Heart left ventricle (tissue), 16 donors: ENCODE data around the gene SUGP1. TPM values are rescaled to one million over a fixed set of nuclear protein-coding genes. Genes with fewer than 3 reads are reported as not detected.

Source experiments
- ATAC-seq, 4 donors: fragments of 200-7000 bp; cut with Tn5 transposase; one replicate each; pipeline ENCODE4 v1.9.1; 2020 to 2022; ENCODE audit warnings: moderate library complexity in 4 of 4, mild to moderate bottlenecking in 3 of 4, moderate number of reproducible peaks in 1 of 4
- DNase-seq, 5 donors: peaks; one replicate each; pipeline ENCODE4 v3.0.0-alpha.2; 2020
- H3K27ac ChIP-seq, 12 donors: fragments of 200-600 bp; sonication (generic) in 4 of 12; one replicate each; pipeline versions ENCODE4 v1.5.0 to v1.8.0; 2016 to 2022; ENCODE audit warnings: mild to moderate bottlenecking in 2 of 12
- H3K27me3 ChIP-seq, 9 donors: fragments of 200-600 bp; sonication (generic) in 2 of 9; one replicate each; pipeline versions ENCODE4 v1.5.1 to v1.8.0; 2016 to 2022; ENCODE audit warnings: mild to moderate bottlenecking in 3 of 9
- H3K36me3 ChIP-seq, 9 donors: fragments of 200-600 bp; sonication (generic) in 2 of 9; one replicate each; pipeline versions ENCODE4 v1.5.0 to v1.8.0; 2018 to 2022; ENCODE audit warnings: mild to moderate bottlenecking in 2 of 9
- H3K4me1 ChIP-seq, 12 donors: fragments of 200-600 bp; sonication (generic) in 4 of 12; one replicate each; pipeline versions ENCODE4 v1.5.0 to v1.8.0; 2016 to 2022; ENCODE audit warnings: mild to moderate bottlenecking in 3 of 12
- H3K4me3 ChIP-seq, 12 donors: fragments of 200-600 bp; sonication (generic) in 4 of 12; one replicate each; pipeline versions ENCODE4 v1.5.0 to v1.8.0; 2017 to 2022; ENCODE audit warnings: mild to moderate bottlenecking in 9 of 12, moderate library complexity in 4 of 12
- H3K9me3 ChIP-seq, 12 donors: fragments of 200-600 bp; sonication (generic) in 4 of 12; one replicate each; pipeline versions ENCODE4 v1.5.0 to v1.8.0; 2016 to 2022; ENCODE audit warnings: mild to moderate bottlenecking in 1 of 12
- CTCF ChIP-seq, 12 donors: fragments of 200-600 bp; sonication (generic) in 4 of 12; IDR thresholded peaks; one replicate each; pipeline versions ENCODE4 v1.5.0 to v1.8.0; 2018 to 2022; ENCODE audit warnings: antibody characterized with exemption in 12 of 12, mild to moderate bottlenecking in 5 of 12
- POLR2A ChIP-seq, 2 donors: fragments of 450-650 bp; IDR thresholded peaks; one replicate each; pipeline ENCODE4 v1.6.1; 2017; ENCODE audit warnings: antibody characterized with exemption in 2 of 2, mild to moderate bottlenecking in 2 of 2, moderate library complexity in 2 of 2
- WGBS, 4 donors: extraction: QIAGEN DNeasy Blood & Tissue Kit in 2 of 4; methylation state at CpG; one replicate each; pipeline versions ENCODE4 v1.1.5 to v1.1.7; 2013 to 2018; 5-methylcytosine and 5-hydroxymethylcytosine counted together
- intact Hi-C, 10 donors: fragments of 100-400 bp; cut with DNase I; formaldehyde crosslinking; loops; one replicate each; pipeline versions ENCODE4 v1.11.1 to v1.14.2; 2022
- polyA plus RNA-seq, 2 donors: library from polyadenylated mRNA; stranded (reverse); fragments of 200-250 nt; gene quantifications; one replicate each; pipeline ENCODE4 v1.2.3, GENCODE V29; 2013
- total RNA-seq, 9 donors: library from RNA; depleted of rRNA in 2 of 9; stranded (reverse); fragments of >200 nt in 2 of 9; fragmentation: NEBNext Ultra II Directional in 3 of 9; extraction: Animal tissue kit (Norgen Biotek cat#: 25700) in 3 of 9; gene quantifications; one replicate each; pipeline versions ENCODE4 v1.1.0 to v1.2.4, GENCODE V29; 2016 to 2023
- donor health status: ischemic (EF 13 %, LVEDD 7.1; RV severe dilation, severe dysfunction).
- donor health status: healthy with polysubstance abuse.
- donor health status: DM: no; HTN: yes; CAD: no.
- donor health status: DM: no; HTN: no; CAD: no.
- donor health status: ischemic (EF 25% LVEDD 6.9; RV normal size, moderate dysfunction).
- donor health status: ischemic (EF 25% LVEDD 5.7; RV mildly dilated, moderate dysfunction).
- donor health status: healthy.
- donor health status: DM: yes; HTN: yes; CAD: no.
- donor health status: ischemic (EF 35%, LVEDD 5.7; RV mildly dilated, moderate dysfunction).
- donor health status: nonischemic (EF 11% LVEDD 7.7; RV severe dilation, severe dysfunction).
- donor health status: DM: yes; HTN: yes; CAD: no.
- donor health status: PGD.
- donor health status: ischemic (EF 29% LVEDD 5.4; RV normal size, mild dysfunction).
- donor health status: nonischemic (EF 23%, LVEDD 6.1; RV moderate dilation, normal function).

Gene SUGP1
- total and polyA plus RNA-seq, 11 donors, result 28.7 to 53.4 (median 41.0) TPM

- H3K4me3 ChIP-seq, result no peak overlapping the region
- 94 to 96% (median 95%) methylated on average over 4 of the region's 4 CpGs for WGBS, 4 donors
These were observed 41.8 kb upstream of the SUGP1 start for GRCh38 chr19:19362075-19362474.

GRCh38 chr19:19361075-19361594 is 40.8 kb upstream of the SUGP1 start:
- peak; percentile 76 to 80 (median 80) for DNase-seq
- Histone ChIP-seq H3K4me3 (peak overlapping the region in 2 of 12 donors; percentile 5 to 6), H3K27ac (peak overlapping the region in 3 of 12 donors; percentile 3 to 38 (median 7)), H3K4me1 (peaks cover 0 to 24% (median 11%) of the 10 kb centered on the region in 12 donors), H3K27me3 (no peaks in the 10 kb centered on the region), H3K9me3 (no peaks in the 10 kb centered on the region), H3K36me3 (peaks cover 0 to 34% (median 17%) of the 10 kb centered on the region in 9 donors)
- peak; percentile 65 to 94 (median 82) for TF ChIP-seq CTCF (IDR thresholded peaks at IDR 0.05)
- TF ChIP-seq POLR2A (IDR thresholded peaks at IDR 0.05), result no peak
- peak; percentile 63 to 81 (median 79) for ATAC-seq
- intact Hi-C loops, result no loop called here
- WGBS, 4 donors, result 13 to 17% (median 14%) methylated on average over 13 to 14 of the region's 14 CpGs

More at GRCh38 chr19:19362075-19362474, 41.8 kb upstream of the SUGP1 start:
- intact Hi-C loops, result no loop called here
- Histone ChIP-seq H3K4me1 (peaks cover 0 to 32% (median 15%) of the 10 kb centered on the region in 12 donors), H3K27ac (no peak overlapping the region), H3K36me3 (peaks cover 0 to 25% (median 7%) of the 10 kb centered on the region in 9 donors), H3K27me3 (no peaks in the 10 kb centered on the region), H3K9me3 (no peaks in the 10 kb centered on the region)
- no peak for DNase-seq
- TF ChIP-seq POLR2A (IDR thresholded peaks at IDR 0.05), result no peak
- no peak for TF ChIP-seq CTCF (IDR thresholded peaks at IDR 0.05)
- ATAC-seq, result no peak

- TF ChIP-seq CTCF (IDR thresholded peaks at IDR 0.05) (no peak), POLR2A (IDR thresholded peaks at IDR 0.05) (no peak)
- H3K9me3 ChIP-seq, result no peaks in the 10 kb centered on the region
- no peak for DNase-seq
- no peak overlapping the region for H3K4me3 ChIP-seq
- peaks cover 0 to 13% (median 3%) of the 10 kb centered on the region in 12 donors for H3K4me1 ChIP-seq
- WGBS, 4 donors, result 92 to 97% (median 94%) methylated on average over 8 to 13 of the region's 13 CpGs
- H3K27ac ChIP-seq, result no peak overlapping the region
- intact Hi-C loops, result loop anchor here in 1 of 10 donors (5.0 kb wide), 1 partner anchor 210 kb away; no protein-coding TSS in a partner anchor
- peaks cover 0 to 75% (median 58%) of the 10 kb centered on the region in 9 donors for H3K36me3 ChIP-seq
- no peak for ATAC-seq
- no peaks in the 10 kb centered on the region for H3K27me3 ChIP-seq
These were observed 36.7 kb upstream of the SUGP1 start for GRCh38 chr19:19356901-19357566.

- Histone ChIP-seq H3K9me3 (no peaks in the 10 kb centered on the region), H3K36me3 (peaks cover 0 to 80% (median 63%) of the 10 kb centered on the region in 9 donors), H3K27me3 (no peaks in the 10 kb centered on the region), H3K4me3 (no peak overlapping the region), H3K4me1 (peaks cover 0 to 13% (median 3%) of the 10 kb centered on the region in 12 donors), H3K27ac (no peak overlapping the region)
- no peak for ATAC-seq
- 87 to 94% (median 93%) methylated on average over 9 to 11 of the region's 11 CpGs for WGBS, 4 donors
- no peak for TF ChIP-seq CTCF (IDR thresholded peaks at IDR 0.05)
- no peak for TF ChIP-seq POLR2A (IDR thresholded peaks at IDR 0.05)
- intact Hi-C loops, result loop anchor here in 1 of 10 donors (5.0 kb wide), 1 partner anchor 209 kb away; no protein-coding TSS in a partner anchor
- DNase-seq, result no peak
These were observed 36.2 kb upstream of the SUGP1 start for GRCh38 chr19:19356500-19356899.
